H1 (cell line): ENCODE measurements around the gene BCAR1. TPM values are rescaled to one million over a fixed set of nuclear protein-coding genes. Genes with fewer than 3 reads are reported as not detected.
A peak's percentile ranks its signal among the peaks of the same experiment; 100 is the strongest.

Source experiments
- ATF3 ChIP-seq: IDR thresholded peaks from 2 replicates; pipeline ENCODE4 v1.6.1; 2011; ENCODE audit warnings: low read depth, mild to moderate bottlenecking, low read length; ENCODE audit not compliant: insufficient read depth
- E2F6 ChIP-seq: IDR thresholded peaks from 2 replicates; pipeline ENCODE4 v1.6.1; 2012; ENCODE audit warnings: inconsistent platforms
- GTF2F1 ChIP-seq: IDR thresholded peaks from 2 replicates; pipeline ENCODE4 v1.6.1; 2012; ENCODE audit warnings: low read depth, low read length, improper control_type of control experiment, borderline replicate concordance
- JUND ChIP-seq: IDR thresholded peaks from 2 replicates; pipeline ENCODE4 v1.6.1; 2011; ENCODE audit warnings: mild to moderate bottlenecking, improper control_type of control experiment, low read length
- KDM4A ChIP-seq: IDR thresholded peaks from one replicate; pipeline ENCODE4 v1.7.1; 2012; ENCODE audit warnings: low read depth, mild to moderate bottlenecking, moderate library complexity, low read length, inconsistent platforms; ENCODE audit not compliant: severe bottlenecking
- PHF8 ChIP-seq: fragments of 200-600 bp; sonication (generic); conservative IDR thresholded peaks from 2 replicates; pipeline ENCODE4 v1.7.1; 2012; ENCODE audit warnings: low read depth, mild to moderate bottlenecking, inconsistent platforms, low read length, moderate library complexity
- RNF2 ChIP-seq: fragments of 200-900, 300-1000 bp; sonication (generic); IDR thresholded peaks from 2 replicates; pipeline ENCODE4 v1.7.1; 2016; ENCODE audit warnings: borderline replicate concordance, low read depth, mild to moderate bottlenecking, antibody characterized with exemption, low read length; ENCODE audit not compliant: poor library complexity, severe bottlenecking; ENCODE audit errors: missing control alignments
- TAF7 ChIP-seq: optimal IDR thresholded peaks from 2 replicates; pipeline ENCODE3; 2011; ENCODE audit warnings: low read depth, mild to moderate bottlenecking, inconsistent platforms, low read length, moderate library complexity, borderline replicate concordance
- polyA plus RNA-seq, 7 experiments: library from polyadenylated mRNA; depleted of rRNA in 3 of 7; stranded (reverse) in 5 of 7; unstranded in 2 of 7; fragments of >200 nt in 5 of 7; fragments of 200-250 nt in 2 of 7; gene quantifications; 1 replicate in 5 of 7; 2 replicates in 1 of 7; 4 replicates in 1 of 7; pipeline versions ENCODE4 v1.2.1 to v1.2.3, GENCODE V29; 2011 to 2013; ENCODE audit warnings: missing spikeins in 2 of 7, mixed read lengths in 2 of 7
- total RNA-seq: library from RNA; stranded (reverse); fragmentation: NEBNext Ultra II Directional; extraction: Animal tissue kit (Norgen Biotek cat#: 25700); gene quantifications from 2 replicates; pipeline ENCODE4 v1.2.1, GENCODE V29; 2021

BCAR1 gene
- total and polyA plus RNA-seq, 2 of the 8 experiments (the other 6 are each of a cell fraction or from before 2014, with no cell fraction given), result 59.8 to 105 TPM

- TF ChIP-seq TAF7 (peak; percentile 37), JUND (no peak), KDM4A (peak; percentile 30), GTF2F1 (no peak), E2F6 (peak; percentile 61), PHF8 (peak; percentile 52; the same call in 1 of the 2 replicates), ATF3 (no peak), RNF2 (no peak)
Observed at GRCh38 chr16:75251280-75252048, at the start of gene BCAR1 (continued).
